Fibroblast of mammary gland (primary cell): ENCODE results near the gene BCAS3.
A peak's percentile ranks its signal among the peaks of the same experiment; 100 is the strongest.
"Not testable (repeated sequence)": the region's sequence is repeated elsewhere in the genome, so short reads cannot be mapped to it uniquely, and the experiment has no call there.

Experiments
- DNase-seq: peaks from one replicate; pipeline ENCODE4 v3.0.0-alpha.2; 2010; ENCODE audit warnings: low read depth
- H3K4me3 ChIP-seq: 2 replicates; pipeline ENCODE4 v1.5.1; 2011; ENCODE audit warnings: low read depth, mild to moderate bottlenecking, low read length, moderate library complexity; ENCODE audit not compliant: control insufficient read depth
- TF ChIP-seq, protein P1 (sequence below): conservative IDR thresholded peaks from 2 replicates; pipeline ENCODE4 v1.5.1; 2011; ENCODE audit warnings: low read depth, low read length, inconsistent platforms; ENCODE audit not compliant: control insufficient read depth, insufficient read depth

Gene BCAS3

DNA sequence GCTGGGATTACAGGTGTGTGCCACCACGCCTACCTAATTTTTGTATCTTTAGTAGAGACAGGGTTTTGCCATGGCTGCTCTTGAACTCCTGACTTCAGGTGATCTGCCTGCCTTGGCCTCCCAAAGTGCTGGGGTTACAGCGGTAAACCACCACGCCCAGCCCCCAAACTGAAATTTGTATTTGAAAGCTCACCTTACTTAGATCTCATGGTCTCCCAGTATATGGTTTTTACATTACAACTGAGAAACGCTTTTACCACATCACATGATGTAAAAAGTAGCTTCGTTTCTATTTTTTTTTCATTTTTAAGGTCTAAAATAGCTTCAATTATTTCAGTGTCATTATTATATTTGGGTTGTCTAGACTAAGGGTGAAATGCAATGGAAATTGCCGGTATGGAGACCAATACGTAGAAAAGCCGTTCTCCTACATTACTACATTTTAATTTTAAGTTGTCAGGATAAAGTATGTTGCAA is 93.3 kb downstream of the BCAS3 start:
- no peak for DNase-seq
- no peak overlapping the region for H3K4me3 ChIP-seq
- TF ChIP-seq, protein P1, sequence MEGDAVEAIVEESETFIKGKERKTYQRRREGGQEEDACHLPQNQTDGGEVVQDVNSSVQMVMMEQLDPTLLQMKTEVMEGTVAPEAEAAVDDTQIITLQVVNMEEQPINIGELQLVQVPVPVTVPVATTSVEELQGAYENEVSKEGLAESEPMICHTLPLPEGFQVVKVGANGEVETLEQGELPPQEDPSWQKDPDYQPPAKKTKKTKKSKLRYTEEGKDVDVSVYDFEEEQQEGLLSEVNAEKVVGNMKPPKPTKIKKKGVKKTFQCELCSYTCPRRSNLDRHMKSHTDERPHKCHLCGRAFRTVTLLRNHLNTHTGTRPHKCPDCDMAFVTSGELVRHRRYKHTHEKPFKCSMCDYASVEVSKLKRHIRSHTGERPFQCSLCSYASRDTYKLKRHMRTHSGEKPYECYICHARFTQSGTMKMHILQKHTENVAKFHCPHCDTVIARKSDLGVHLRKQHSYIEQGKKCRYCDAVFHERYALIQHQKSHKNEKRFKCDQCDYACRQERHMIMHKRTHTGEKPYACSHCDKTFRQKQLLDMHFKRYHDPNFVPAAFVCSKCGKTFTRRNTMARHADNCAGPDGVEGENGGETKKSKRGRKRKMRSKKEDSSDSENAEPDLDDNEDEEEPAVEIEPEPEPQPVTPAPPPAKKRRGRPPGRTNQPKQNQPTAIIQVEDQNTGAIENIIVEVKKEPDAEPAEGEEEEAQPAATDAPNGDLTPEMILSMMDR, result no peak

DNA sequence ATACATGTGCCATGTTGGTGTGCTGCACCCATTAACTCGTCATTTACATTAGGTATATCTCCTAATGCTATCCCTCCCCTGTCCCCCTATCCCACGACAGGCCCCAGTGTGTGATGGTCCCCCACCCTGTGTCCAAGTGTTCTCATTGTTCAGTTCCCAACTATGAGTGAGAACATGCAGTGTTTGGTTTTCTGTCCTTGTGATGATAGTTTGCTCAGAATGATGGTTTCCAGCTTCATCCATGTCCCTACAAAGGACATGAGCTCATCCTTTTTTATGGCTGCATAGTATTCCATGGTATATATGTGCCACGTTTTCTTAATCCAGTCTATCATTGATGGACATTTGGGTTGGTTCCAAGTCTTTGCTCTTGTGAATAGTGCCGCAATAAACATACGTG is 94.0 kb downstream of the BCAS3 start:
- DNase-seq, result not testable (repeated sequence)

DNA sequence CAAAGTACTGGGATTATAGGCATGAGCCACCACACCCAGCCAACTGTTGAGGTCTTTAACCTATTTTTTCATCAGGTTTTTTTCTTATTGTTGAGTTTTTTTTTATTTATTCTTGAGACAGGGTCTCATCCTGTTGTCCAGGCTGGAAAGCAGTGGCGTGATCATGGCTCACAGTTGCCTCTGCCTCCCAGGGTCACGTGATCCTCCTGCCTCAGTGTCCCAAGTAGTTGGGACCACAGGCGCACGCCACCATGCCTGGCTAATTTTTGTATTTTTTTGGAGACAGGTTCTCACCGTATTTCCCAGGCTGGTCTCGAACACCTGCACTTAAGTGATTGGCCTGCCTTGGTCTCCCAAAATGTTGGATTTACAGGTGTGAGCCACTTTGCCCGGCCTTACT is 95.9 kb downstream of the BCAS3 start:
- TF ChIP-seq, protein P1, result no peak
- DNase-seq, result no peak
- H3K4me3 ChIP-seq, result no peak overlapping the region

More for the DNA sequence above, 94.0 kb downstream of the BCAS3 start:
- H3K4me3 ChIP-seq, result not testable (repeated sequence)

DNA sequence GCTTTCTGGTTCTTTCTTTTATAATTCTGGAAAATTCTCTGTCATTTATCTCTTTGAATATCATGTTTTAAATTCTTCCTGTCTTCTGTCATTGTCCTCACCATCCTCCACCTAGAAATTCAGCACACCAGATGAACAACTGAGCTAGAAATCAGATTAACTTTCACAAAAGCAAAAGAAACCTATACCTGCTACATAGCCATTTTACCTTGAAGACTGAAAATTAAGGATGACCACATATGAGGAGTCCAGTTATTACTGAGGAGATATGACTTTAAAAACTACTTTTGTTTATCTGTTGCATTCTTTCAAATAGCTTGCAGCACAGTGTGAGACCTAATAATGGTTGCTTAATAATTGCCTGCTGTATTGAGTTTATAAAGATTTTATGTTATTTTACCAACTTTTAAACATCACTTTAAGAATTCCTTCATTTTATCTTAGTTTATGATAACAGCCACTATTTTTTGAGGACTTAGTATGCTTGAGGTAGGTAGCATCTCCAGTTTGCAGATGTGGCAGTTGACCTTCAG is 104.3 kb downstream of the BCAS3 start:
- H3K4me3 ChIP-seq, result no peak overlapping the region
- TF ChIP-seq, protein P1, result no peak
- DNase-seq, result no peak

DNA sequence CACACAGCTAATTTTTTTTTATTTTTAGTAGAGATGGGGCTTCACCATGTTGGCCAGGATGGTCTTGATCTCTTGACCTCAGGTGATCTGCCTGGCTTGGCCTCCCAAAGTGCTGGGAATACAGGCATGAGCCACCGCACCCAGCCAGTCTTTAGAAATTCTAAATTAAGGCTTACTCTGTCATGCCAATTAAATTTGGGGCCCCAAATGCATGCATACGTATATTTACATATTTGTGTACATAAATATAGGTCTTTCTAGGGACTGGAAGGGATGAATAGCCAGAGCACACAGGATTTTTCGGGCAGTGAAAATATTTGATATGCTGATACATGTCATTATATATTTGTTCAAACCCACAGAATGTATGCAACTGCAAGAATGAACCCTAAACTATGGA is 105.1 kb downstream of the BCAS3 start:
- TF ChIP-seq, protein P1, result no peak
- DNase-seq, result no peak
- no peak overlapping the region for H3K4me3 ChIP-seq

DNA sequence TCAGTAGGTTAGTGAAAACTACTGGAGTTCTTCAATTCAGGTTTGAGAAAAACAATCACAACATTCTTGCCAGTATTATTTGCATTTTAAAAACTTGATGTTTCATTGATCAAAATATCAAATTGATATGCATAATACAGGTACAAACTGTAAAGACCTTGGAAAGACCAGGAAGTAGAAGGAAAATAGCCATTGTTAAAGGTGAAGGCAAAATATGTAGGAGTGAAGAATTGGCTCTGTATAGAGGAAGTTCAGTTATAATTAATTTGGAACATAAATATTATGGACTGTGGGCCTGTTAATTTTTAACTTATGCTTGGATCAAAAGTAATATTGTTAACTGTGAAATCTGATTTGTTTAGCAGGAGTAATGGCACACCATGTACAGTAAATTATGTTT is 112.6 kb downstream of the BCAS3 start:
- no peak for DNase-seq
- TF ChIP-seq, protein P1, result no peak
- H3K4me3 ChIP-seq, result no peak overlapping the region

DNA sequence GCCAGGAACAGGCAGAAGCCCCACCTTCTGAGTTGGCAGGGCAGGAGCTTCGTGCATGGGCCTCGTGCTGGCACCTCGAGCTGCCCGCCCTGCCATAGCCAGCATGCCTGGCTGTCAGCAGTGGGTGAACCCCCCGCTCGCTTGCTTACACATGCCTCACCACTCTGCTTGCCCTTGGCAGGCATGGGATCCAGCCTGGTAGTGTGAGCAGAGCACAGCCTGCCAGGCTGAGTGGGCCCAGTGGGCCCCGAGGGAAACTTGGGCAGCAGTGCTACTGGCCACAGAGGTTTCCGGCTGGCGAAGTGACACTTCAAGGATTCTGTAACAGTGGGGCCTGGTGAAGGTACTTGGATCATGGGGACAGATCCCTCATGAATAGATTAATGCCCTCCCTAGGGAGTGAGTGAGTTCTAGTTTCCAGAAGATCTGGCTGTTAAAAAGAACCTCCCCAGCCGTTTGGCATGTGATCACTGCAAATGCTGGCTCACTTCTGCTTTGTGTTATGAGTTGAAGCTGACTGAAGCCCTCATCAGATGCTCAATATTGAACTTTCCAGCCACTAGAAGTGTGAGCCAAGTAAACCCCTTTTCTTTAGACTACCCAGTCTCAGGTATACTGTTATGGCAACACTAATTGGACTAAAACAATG is 114.7 kb downstream of the BCAS3 start:
- DNase-seq, result peak; percentile 4
- no peak overlapping the region for H3K4me3 ChIP-seq
- TF ChIP-seq, protein P1, result no peak
